DOHH2 (cell line): ENCODE results near the gene MICU2.

Experiments used
- EZH2phosphoT487 ChIP-seq: fragments of 200-600 bp; sonication (generic); IDR thresholded peaks from 2 replicates; pipeline ENCODE4 v1.6.1; 2017; ENCODE audit warnings: borderline replicate concordance, mild to moderate bottlenecking, antibody characterized with exemption, low read length, moderate library complexity, mixed read lengths
- TF ChIP-seq, protein P1 (sequence below): fragments of 200-600 bp; sonication (generic); IDR thresholded peaks from one replicate; pipeline ENCODE4 v1.5.1; 2014; ENCODE audit warnings: antibody characterized with exemption, mild to moderate bottlenecking, low read depth, low read length; ENCODE audit not compliant: poor library complexity, severe bottlenecking

DNA sequence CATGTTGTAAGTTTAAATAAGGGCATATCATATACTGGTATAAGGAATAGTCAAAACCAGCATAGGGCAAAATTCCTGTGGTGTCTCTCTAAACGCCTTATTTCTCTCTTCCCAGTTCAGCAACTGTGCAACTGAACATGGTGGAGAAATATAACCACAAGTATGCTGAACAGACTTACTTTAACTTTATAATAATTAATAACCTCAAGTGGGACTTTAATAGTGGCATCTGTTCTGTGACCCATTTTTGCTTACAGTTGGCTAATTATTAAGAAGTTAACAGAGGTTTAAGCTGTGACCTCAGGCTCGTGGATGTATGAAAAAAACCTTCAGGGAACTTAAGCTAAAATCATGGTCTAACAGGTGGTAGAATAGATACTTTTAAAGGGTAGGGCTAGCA is 54.3 kb downstream of the MICU2 start:
- TF ChIP-seq, protein P1, sequence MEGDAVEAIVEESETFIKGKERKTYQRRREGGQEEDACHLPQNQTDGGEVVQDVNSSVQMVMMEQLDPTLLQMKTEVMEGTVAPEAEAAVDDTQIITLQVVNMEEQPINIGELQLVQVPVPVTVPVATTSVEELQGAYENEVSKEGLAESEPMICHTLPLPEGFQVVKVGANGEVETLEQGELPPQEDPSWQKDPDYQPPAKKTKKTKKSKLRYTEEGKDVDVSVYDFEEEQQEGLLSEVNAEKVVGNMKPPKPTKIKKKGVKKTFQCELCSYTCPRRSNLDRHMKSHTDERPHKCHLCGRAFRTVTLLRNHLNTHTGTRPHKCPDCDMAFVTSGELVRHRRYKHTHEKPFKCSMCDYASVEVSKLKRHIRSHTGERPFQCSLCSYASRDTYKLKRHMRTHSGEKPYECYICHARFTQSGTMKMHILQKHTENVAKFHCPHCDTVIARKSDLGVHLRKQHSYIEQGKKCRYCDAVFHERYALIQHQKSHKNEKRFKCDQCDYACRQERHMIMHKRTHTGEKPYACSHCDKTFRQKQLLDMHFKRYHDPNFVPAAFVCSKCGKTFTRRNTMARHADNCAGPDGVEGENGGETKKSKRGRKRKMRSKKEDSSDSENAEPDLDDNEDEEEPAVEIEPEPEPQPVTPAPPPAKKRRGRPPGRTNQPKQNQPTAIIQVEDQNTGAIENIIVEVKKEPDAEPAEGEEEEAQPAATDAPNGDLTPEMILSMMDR = no peak
- TF ChIP-seq EZH2phosphoT487 = no peak
